ENCODE results near the gene YEATS2. TPM values are rescaled to one million over a fixed set of nuclear protein-coding genes. Genes with fewer than 3 reads are reported as not detected.

YEATS2 gene
- total and polyA plus RNA-seq, 2 of the 4 experiments (the other 2 are of a cell fraction), result 30.1 to 43.0 TPM

- Histone ChIP-seq H4K91ac (ENCODE audit: insufficient read depth, low read depth, low read length) (no peak overlapping the region), H3K9ac (ENCODE audit: low read depth, low read length) (no peak overlapping the region), H3K4ac (ENCODE audit: low read depth, low read length) (no peak overlapping the region), H3K4me1 (ENCODE audit: control insufficient read depth, insufficient read depth, low read length) (no peaks in the 10 kb centered on the region), H3K4me3 (ENCODE audit: insufficient read depth, low read depth, low read length) (no peak overlapping the region), H3K56ac (ENCODE audit: extremely low read depth, insufficient read depth, low read length) (no peak overlapping the region), H3K23ac (ENCODE audit: low read depth, low read length) (peak overlapping the region; percentile 21; the same call in 1 of the 2 replicates), H3K27ac (ENCODE audit: insufficient read depth, low read length) (no peak overlapping the region), H4K8ac (ENCODE audit: low read depth in 2 of 2, low read length in 2 of 2) (no peak overlapping the region), H3K14ac (replicated peaks; ENCODE audit: low read depth, low read length) (no peak overlapping the region), H2AK5ac (ENCODE audit: low read depth, low read length) (no peak overlapping the region), H2AK9ac (replicated peaks; ENCODE audit: low read depth, low read length, poor library complexity) (no peak overlapping the region), H3K4me2 (ENCODE audit: low read depth, low read length) (no peak overlapping the region), H3K79me1 (ENCODE audit: low read depth in 1 of 2, low read length in 2 of 2) (peaks cover 3 to 5% of the 10 kb centered on the region in 2 experiments; a peak in 1 of 4 replicates), H2BK20ac (ENCODE audit: low read depth, low read length) (no peak overlapping the region), H4K20me1 (ENCODE audit: insufficient read depth, low read length) (peaks cover 10% of the 10 kb centered on the region), H2BK15ac (ENCODE audit: low read depth, low read length) (no peak overlapping the region), H3K36me3 (ENCODE audit: control insufficient read depth, insufficient read depth, low read length) (peaks cover 26% of the 10 kb centered on the region), H3K27me3 (ENCODE audit: control insufficient read depth, insufficient read depth, low read length) (no peaks in the 10 kb centered on the region), H4K5ac (ENCODE audit: low read depth, low read length) (no peak overlapping the region), H3K18ac (ENCODE audit: low read depth, low read length) (no peak overlapping the region), H3K9me1 (ENCODE audit: insufficient read depth, low read length) (no peaks in the 10 kb centered on the region), H2BK120ac (ENCODE audit: low read depth, low read length) (no peak overlapping the region), H3K9me3 (ENCODE audit: control insufficient read depth, insufficient read depth, low read length) (no peaks in the 10 kb centered on the region), H2BK5ac (ENCODE audit: low read depth, low read length, poor library complexity, severe bottlenecking) (no peak overlapping the region), H2AFZ (replicated peaks; ENCODE audit: low read length, poor library complexity) (no peak overlapping the region)
- dilution Hi-C loops (cut with HindIII; ENCODE audit: low sequenced_read_pairs, unreplicated experiment), result no loop called here
- in situ Hi-C loops (cut with MboI; ENCODE audit: low sequenced_read_pairs), result no loop called here
- 97% methylated on average over 5 of the region's 14 CpGs; no CpG with 5 or more reads in 1 of the 2 experiments for WGBS, 2 experiments (ENCODE audit: extremely low coverage in 2 of 2, insufficient read length in 1 of 2)
- intact Hi-C loops (cut with micrococcal nuclease), result no loop called here
- no peak for DNase-seq
- ATAC-seq (ENCODE audit: low read depth), result no peak
- CTCF ChIA-PET, result no interaction called here
- BruUV-seq (replicated peaks), result no TSS peak
- TF ChIP-seq SMC3 (IDR thresholded peaks at IDR 0.05; ENCODE audit: low read depth, low read length) (no peak), CTCF (conservative IDR thresholded peaks at IDR 0.05; ENCODE audit: low read depth, low read length) (no peak), RFX5 (IDR thresholded peaks at IDR 0.05; ENCODE audit: low read depth, low read length) (no peak), RCOR1 (IDR thresholded peaks at IDR 0.05; ENCODE audit: insufficient replicate concordance, low read length) (no peak), NFE2L2 (IDR thresholded peaks at IDR 0.05; ENCODE audit: low read depth, low read length) (no peak), RAD21 (IDR thresholded peaks at IDR 0.05; ENCODE audit: low read length) (no peak), MAZ (IDR thresholded peaks at IDR 0.05; ENCODE audit: borderline replicate concordance, low read depth, low read length) (no peak), POLR2A (IDR thresholded peaks at IDR 0.05; ENCODE audit: low read depth, low read length) (no peak), FOS (IDR thresholded peaks at IDR 0.05; ENCODE audit: low read depth, low read length) (no peak), CHD1 (IDR thresholded peaks at IDR 0.05; ENCODE audit: low read depth, low read length) (no peak), USF2 (IDR thresholded peaks at IDR 0.05; ENCODE audit: low read depth, low read length) (no peak), MXI1 (IDR thresholded peaks at IDR 0.05; ENCODE audit: borderline replicate concordance, low read depth, low read length) (no peak), BHLHE40 (IDR thresholded peaks at IDR 0.05; ENCODE audit: low read depth, low read length) (no peak), MAFK (IDR thresholded peaks at IDR 0.05; ENCODE audit: low read depth, low read length) (no peak), ELK1 (IDR thresholded peaks at IDR 0.05; ENCODE audit: borderline replicate concordance, low read depth, low read length) (no peak), CEBPB (IDR thresholded peaks at IDR 0.05; ENCODE audit: low read depth, low read length) (no peak)
- POLR2A ChIA-PET (ENCODE audit: unreplicated experiment), result no interaction called here
Observed at GRCh38 chr3:183827809-183828537, 130.4 kb downstream of the YEATS2 start.

Measured in IMR-90 (cell line).